Sigmoid colon (tissue), 7 donors: Measurements from ENCODE around the gene IRF2. TPM values are rescaled to one million over a fixed set of nuclear protein-coding genes. Genes with fewer than 3 reads are reported as not detected.

Experiments used
- DNase-seq: peaks from one replicate; pipeline ENCODE4 v3.0.0-alpha.2; 2019
- H3K27ac ChIP-seq, 4 donors: fragments of 200-600 bp; sonication (generic); one replicate each; pipeline ENCODE4 v1.5.1; 2016 to 2019; ENCODE audit warnings: mild to moderate bottlenecking in 1 of 4
- H3K27me3 ChIP-seq, 3 donors: fragments of 200-600 bp; sonication (generic); one replicate each; pipeline ENCODE4 v1.5.1; 2019; ENCODE audit warnings: mild to moderate bottlenecking in 1 of 3
- H3K36me3 ChIP-seq, 4 donors: fragments of 200-600 bp; sonication (generic); one replicate each; pipeline ENCODE4 v1.5.1; 2016 to 2019
- H3K4me1 ChIP-seq, 4 donors: fragments of 200-600 bp; sonication (generic); one replicate each; pipeline ENCODE4 v1.5.1; 2017 to 2019
- H3K4me3 ChIP-seq, 4 donors: fragments of 200-600 bp; sonication (generic); one replicate each; pipeline ENCODE4 v1.5.1; 2017 to 2019; ENCODE audit warnings: mild to moderate bottlenecking in 2 of 4, moderate library complexity in 1 of 4
- H3K9me3 ChIP-seq, 4 donors: fragments of 200-600 bp in 3 of 4; sonication (generic) in 3 of 4; one replicate each; pipeline versions ENCODE4 v1.5.1 to v1.6.1; 2013 to 2019
- CTCF ChIP-seq, 4 experiments: fragments of 450-650 bp in 3 of 4; fragments of 200-600 bp in 1 of 4; IDR thresholded peaks; one replicate each; pipeline ENCODE4 v1.5.1; 2016 to 2019; ENCODE audit warnings: antibody characterized with exemption in 4 of 4, mild to moderate bottlenecking in 3 of 4, moderate library complexity in 2 of 4
- EP300 ChIP-seq, 4 donors: sonication (generic); formaldehyde crosslinking; IDR thresholded peaks; one replicate each; pipeline ENCODE4 v1.6.1; 2017; ENCODE audit warnings: antibody characterized with exemption in 4 of 4
- POLR2A ChIP-seq, 2 donors: fragments of 450-650 bp; IDR thresholded peaks; one replicate each; pipeline ENCODE4 v1.6.1; 2016; ENCODE audit warnings: antibody characterized with exemption in 2 of 2, mild to moderate bottlenecking in 2 of 2, moderate library complexity in 2 of 2
- POLR2AphosphoS5 ChIP-seq, 4 donors: sonication (generic); formaldehyde crosslinking; IDR thresholded peaks; one replicate each; pipeline ENCODE4 v1.6.1; 2017; ENCODE audit warnings: antibody characterized with exemption in 4 of 4
- whole genome bisulfite sequencing, 2 donors: extraction: QIAGEN DNeasy Blood & Tissue Kit; methylation state at CpG; one replicate each; pipeline ENCODE4 v1.1.7; 2013; 5-methylcytosine and 5-hydroxymethylcytosine counted together
- intact Hi-C: fragments of 100-400 bp; cut with DNase I; formaldehyde crosslinking; loops from one replicate; pipeline ENCODE4 v1.15.1; 2023
- polyA plus RNA-seq, 3 donors: library from polyadenylated mRNA; stranded (reverse); fragments of 200-250 nt; gene quantifications; one replicate each; pipeline ENCODE4 v1.2.3, GENCODE V29; 2013
- total RNA-seq, 4 donors: library from RNA; depleted of rRNA; stranded (reverse); fragments of >200 nt; gene quantifications; one replicate each; pipeline ENCODE4 v1.1.0, GENCODE V29; 2016
- donor health status: healthy with polysubstance abuse.
- donor health status: Bipolar disorder and iron deficiency.
- donor health status: healthy.

IRF2 gene
- total and polyA plus RNA-seq, 7 donors: 27.6 to 41.8 (median 31.9) TPM

GRCh38 chr4:184396570-184397515 is 77.5 kb downstream of the IRF2 start:
- intact Hi-C loops: no loop called here
- H3K9me3 ChIP-seq: no peaks in the 10 kb centered on the region
- WGBS, 2 donors: 81 to 90% methylated on average over 15 of the region's 15 CpGs
- H3K27me3 ChIP-seq: no peaks in the 10 kb centered on the region
- no peak for DNase-seq
- H3K4me1 ChIP-seq: peaks cover 0 to 9% (median 3%) of the 10 kb centered on the region in 4 donors
- H3K4me3 ChIP-seq: no peak overlapping the region
- H3K36me3 ChIP-seq: peaks cover 4 to 77% (median 30%) of the 10 kb centered on the region in 4 donors
- peak overlapping the region in 2 of 4 donors; percentile 51 to 58 for H3K27ac ChIP-seq
- TF ChIP-seq POLR2AphosphoS5 (IDR thresholded peaks at IDR 0.05) (no peak), CTCF (IDR thresholded peaks at IDR 0.05) (no peak), POLR2A (IDR thresholded peaks at IDR 0.05) (no peak), EP300 (IDR thresholded peaks at IDR 0.05) (no peak)

GRCh38 chr4:184395971-184396391 is 78.4 kb downstream of the IRF2 start:
- Histone ChIP-seq H3K27me3 (no peaks in the 10 kb centered on the region), H3K27ac (peak overlapping the region; percentile 8 to 58 (median 51)), H3K36me3 (peaks cover 4 to 77% (median 29%) of the 10 kb centered on the region in 4 donors), H3K4me3 (no peak overlapping the region), H3K4me1 (peaks cover 0 to 9% (median 3%) of the 10 kb centered on the region in 4 donors), H3K9me3 (no peaks in the 10 kb centered on the region)
- WGBS, 2 donors: 78 to 84% methylated on average over 14 of the region's 14 CpGs
- intact Hi-C loops: no loop called here
- DNase-seq: no peak
- no peak for TF ChIP-seq CTCF (IDR thresholded peaks at IDR 0.05)
- TF ChIP-seq POLR2AphosphoS5 (IDR thresholded peaks at IDR 0.05): no peak
- TF ChIP-seq POLR2A (IDR thresholded peaks at IDR 0.05): no peak
- TF ChIP-seq EP300 (IDR thresholded peaks at IDR 0.05): no peak

- TF ChIP-seq CTCF (IDR thresholded peaks at IDR 0.05) (no peak), POLR2AphosphoS5 (IDR thresholded peaks at IDR 0.05) (peak in 2 of 4 donors; percentile 50 to 53), EP300 (IDR thresholded peaks at IDR 0.05) (peak in 3 of 4 donors; percentile 50 to 84 (median 83)), POLR2A (IDR thresholded peaks at IDR 0.05) (no peak)
- intact Hi-C loops: no loop called here
- Histone ChIP-seq H3K27ac (peak overlapping the region; percentile 8 to 58 (median 51)), H3K4me1 (peaks cover 0 to 9% (median under 1%) of the 10 kb centered on the region in 4 donors), H3K27me3 (no peaks in the 10 kb centered on the region), H3K9me3 (no peaks in the 10 kb centered on the region), H3K36me3 (peaks cover 4 to 78% (median 29%) of the 10 kb centered on the region in 4 donors), H3K4me3 (no peak overlapping the region)
- DNase-seq: no peak
- 75 to 91% methylated on average over 7 of the region's 7 CpGs for WGBS, 2 donors
These were observed 78.9 kb downstream of the IRF2 start for GRCh38 chr4:184395451-184395917.

- Histone ChIP-seq H3K9me3 (no peaks in the 10 kb centered on the region), H3K36me3 (peaks cover 4 to 85% (median 35%) of the 10 kb centered on the region in 4 donors), H3K4me1 (peaks cover 0 to 9% (median 0%) of the 10 kb centered on the region in 4 donors), H3K4me3 (peak overlapping the region in 2 of 4 donors; percentile 4 to 6), H3K27me3 (no peaks in the 10 kb centered on the region), H3K27ac (peak overlapping the region; percentile 39 to 63 (median 52))
- intact Hi-C loops: no loop called here
- TF ChIP-seq POLR2A (IDR thresholded peaks at IDR 0.05) (no peak), EP300 (IDR thresholded peaks at IDR 0.05) (no peak), POLR2AphosphoS5 (IDR thresholded peaks at IDR 0.05) (peak in 1 of 4 donors; percentile 23)
- WGBS, 2 donors: 89 to 92% methylated on average over 17 of the region's 17 CpGs
- DNase-seq: no peak
These were observed 81.4 kb downstream of the IRF2 start for GRCh38 chr4:184392748-184393559.
